ENCODE results near the gene MCUB.

DNA sequence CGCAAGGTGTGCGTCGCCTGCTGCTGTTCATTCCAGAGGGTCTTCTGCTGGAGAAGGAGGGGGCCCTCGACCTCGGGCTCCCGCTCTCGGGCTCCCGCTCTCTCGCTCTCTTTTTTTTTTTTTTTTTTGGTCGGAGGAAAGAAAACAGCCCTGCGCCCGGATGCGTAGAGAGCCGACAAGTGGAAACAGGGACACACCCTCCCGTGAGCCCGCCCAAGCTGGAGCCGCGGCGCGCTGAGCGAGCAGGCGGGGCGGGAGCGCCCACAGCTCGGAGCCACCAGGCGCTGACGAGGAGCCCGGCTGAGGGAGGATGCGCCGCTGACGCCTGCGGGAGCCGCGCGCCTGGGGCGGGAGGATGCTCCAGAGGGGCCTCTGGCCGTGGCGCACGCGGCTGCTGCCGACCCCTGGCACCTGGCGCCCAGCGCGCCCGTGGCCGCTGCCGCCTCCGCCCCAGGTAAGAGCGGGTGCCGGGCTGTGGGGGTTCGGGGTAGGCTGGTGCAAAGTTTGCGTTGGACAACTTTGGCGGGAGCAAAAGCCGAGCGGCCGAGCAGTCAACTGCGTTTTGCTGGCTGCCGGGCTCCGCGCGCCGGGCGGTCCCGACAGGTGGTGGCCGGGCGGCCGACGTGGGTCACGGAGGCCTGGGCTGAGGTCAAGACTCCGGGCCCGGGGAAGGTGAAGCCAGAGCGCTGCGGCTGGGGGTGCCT is at the start of gene MCUB:
- no peak for TF ChIP-seq TAF1 (conservative IDR thresholded peaks at IDR 0.05)
- no peak for TF ChIP-seq GABPA (IDR thresholded peaks at IDR 0.05 in 1 of 2, conservative IDR thresholded peaks at IDR 0.05 in 1 of 2)
- TF ChIP-seq EGR1 (IDR thresholded peaks at IDR 0.05; ENCODE audit: low read depth in 2 of 2), result no peak
